Measurements from ENCODE around the gene EFHC1. TPM values are rescaled to one million over a fixed set of nuclear protein-coding genes. Genes with fewer than 3 reads are reported as not detected.

The EFHC1 gene
- total RNA-seq, 2 donors from 2014 or later, result 11.5 to 17.4 TPM

GRCh38 chr6:52541135-52541534 is 121.0 kb downstream of the EFHC1 start:
- no peak for DNase-seq
- peaks cover 35% of the 10 kb centered on the region for H3K4me1 ChIP-seq
- no peaks in the 10 kb centered on the region for H3K9me3 ChIP-seq
- no peak for ATAC-seq
- H3K4me3 ChIP-seq, result no peak overlapping the region
- intact Hi-C loops (cut with DNase I), result no loop called here
- no peaks in the 10 kb centered on the region for H3K27me3 ChIP-seq
- H3K36me3 ChIP-seq (replicated peaks in 1 of 2; ENCODE audit: insufficient read depth in 1 of 2, low read depth in 2 of 2), result no peaks in the 10 kb centered on the region
- TF ChIP-seq CTCF (IDR thresholded peaks at IDR 0.05) (no peak), POLR2A (IDR thresholded peaks at IDR 0.05) (no peak)
- H3K27ac ChIP-seq, result no peak overlapping the region
- 61 to 67% methylated on average over 6 of the region's 6 CpGs for WGBS, 2 donors

GRCh38 chr6:52543262-52543661 is 123.1 kb downstream of the EFHC1 start:
- Histone ChIP-seq H3K4me1 (peaks cover 52% of the 10 kb centered on the region), H3K27me3 (no peaks in the 10 kb centered on the region), H3K4me3 (no peak overlapping the region), H3K27ac (peak overlapping the region in 1 of 4 donors; percentile 4), H3K9me3 (no peaks in the 10 kb centered on the region), H3K36me3 (replicated peaks in 1 of 2; ENCODE audit: insufficient read depth in 1 of 2, low read depth in 2 of 2) (no peaks in the 10 kb centered on the region)
- ATAC-seq (peak; percentile 61), DNase-seq (no peak)
- TF ChIP-seq POLR2A (IDR thresholded peaks at IDR 0.05) (no peak), CTCF (IDR thresholded peaks at IDR 0.05) (no peak)
- 79 to 86% methylated on average over 1 of the region's 1 CpG for WGBS, 2 donors
- intact Hi-C loops (cut with DNase I), result no loop called here

DNA sequence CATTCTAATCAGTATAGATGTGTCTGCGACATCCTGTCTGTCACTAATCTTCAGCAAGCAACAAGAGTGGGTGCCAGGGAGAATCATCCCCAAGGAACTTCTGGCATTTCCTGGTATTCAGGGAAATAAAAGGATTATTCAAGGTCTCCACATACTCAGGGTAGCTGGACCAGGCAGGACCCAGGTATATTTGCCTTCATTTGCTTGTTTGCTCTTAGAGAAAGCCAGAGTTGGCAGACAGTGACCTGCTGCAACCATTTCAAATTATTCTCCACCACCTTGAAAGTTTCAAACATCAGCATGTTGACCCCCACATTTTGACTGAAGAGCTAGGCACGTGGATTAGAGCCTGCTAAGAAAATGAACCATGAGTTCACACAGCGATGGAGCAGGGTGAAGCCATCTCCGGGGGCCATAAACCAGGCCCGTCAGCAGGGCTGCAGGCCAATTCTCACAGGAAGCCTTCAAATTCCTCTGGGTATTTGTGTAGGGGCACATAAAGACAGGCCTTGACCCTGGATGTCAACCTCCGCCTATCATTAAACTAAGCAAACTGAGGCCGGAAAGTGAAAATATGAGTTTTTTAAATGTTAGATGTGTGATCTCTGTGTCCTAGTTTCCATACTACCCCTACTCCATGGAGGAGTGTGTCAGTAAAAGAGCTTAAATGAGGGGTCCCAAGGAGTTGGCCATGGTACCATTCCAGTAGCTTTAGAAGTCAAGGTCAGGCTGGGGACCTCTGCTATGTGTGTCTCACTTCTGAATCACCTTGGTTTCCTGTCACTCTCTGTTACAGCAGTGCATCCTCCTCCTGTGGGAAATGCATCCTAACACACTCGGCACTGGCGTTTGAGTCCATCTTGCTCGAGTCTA is 123.8 kb downstream of the EFHC1 start:
- H3K27ac ChIP-seq, result peak overlapping the region in 2 of 4 donors; percentile 4 to 31
- DNase-seq, result no peak
- H3K4me1 ChIP-seq, result peaks cover 52% of the 10 kb centered on the region
- 70% methylated on average over 10 of the region's 10 CpGs for WGBS, 2 donors
- no peaks in the 10 kb centered on the region for H3K27me3 ChIP-seq
- ATAC-seq, result peak; percentile 20
- no peaks in the 10 kb centered on the region for H3K9me3 ChIP-seq
- intact Hi-C loops (cut with DNase I), result no loop called here
- no peak overlapping the region for H3K4me3 ChIP-seq
- H3K36me3 ChIP-seq (replicated peaks in 1 of 2; ENCODE audit: insufficient read depth in 1 of 2, low read depth in 2 of 2), result no peaks in the 10 kb centered on the region
- TF ChIP-seq CTCF (IDR thresholded peaks at IDR 0.05), result no peak
- TF ChIP-seq POLR2A (IDR thresholded peaks at IDR 0.05), result no peak

DNA sequence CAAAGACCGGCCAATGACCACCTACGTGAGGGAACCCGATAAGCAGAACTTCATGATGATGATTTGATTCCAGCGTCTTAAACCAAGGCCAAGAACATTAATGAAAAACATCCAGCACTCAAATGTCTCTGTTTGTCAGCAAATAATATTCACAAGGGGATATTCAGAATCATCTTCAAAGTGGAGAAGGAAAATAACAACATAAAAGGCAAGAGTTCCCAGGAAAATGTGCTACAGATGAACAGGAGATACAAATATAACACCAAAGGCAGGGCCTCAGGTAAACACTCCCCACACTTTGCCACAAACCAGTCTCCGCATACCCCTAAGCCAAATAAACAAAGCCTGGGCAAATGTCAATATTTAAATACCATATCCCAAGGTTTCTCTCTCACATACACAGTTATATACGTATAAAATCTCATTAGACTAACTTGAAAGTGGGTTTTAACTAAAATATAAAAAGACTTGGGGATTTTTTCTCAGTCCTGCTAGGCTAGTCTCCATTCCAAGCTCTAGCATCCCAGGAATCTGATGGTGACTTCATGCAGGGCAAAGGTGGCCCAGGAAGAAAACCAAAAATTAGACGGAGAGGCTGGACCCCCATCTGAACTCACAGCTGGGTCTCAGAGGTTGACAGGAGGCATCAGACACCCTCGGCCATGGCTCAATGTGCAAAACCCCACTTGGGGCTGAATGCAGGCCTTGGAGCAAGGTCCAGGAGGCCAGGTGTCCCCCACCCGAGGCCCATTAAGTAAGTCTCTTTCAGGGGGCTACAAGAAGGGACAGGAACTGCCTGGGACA is 124.7 kb downstream of the EFHC1 start:
- ATAC-seq (no peak), DNase-seq (no peak)
- no peaks in the 10 kb centered on the region for H3K9me3 ChIP-seq
- intact Hi-C loops (cut with DNase I), result no loop called here
- H3K4me1 ChIP-seq, result peaks cover 53% of the 10 kb centered on the region
- no peaks in the 10 kb centered on the region for H3K36me3 ChIP-seq (replicated peaks in 1 of 2; ENCODE audit: insufficient read depth in 1 of 2, low read depth in 2 of 2)
- H3K4me3 ChIP-seq, result no peak overlapping the region
- TF ChIP-seq POLR2A (IDR thresholded peaks at IDR 0.05), result no peak
- TF ChIP-seq CTCF (IDR thresholded peaks at IDR 0.05), result no peak
- H3K27ac ChIP-seq, result peak overlapping the region in 2 of 4 donors; percentile 0 to 31
- H3K27me3 ChIP-seq, result no peaks in the 10 kb centered on the region
- 63 to 66% methylated on average over 8 to 9 of the region's 9 CpGs for WGBS, 2 donors
